ENCODE results near the gene RRP8.

RRP8 gene

GRCh38 chr11:6554828-6555706 is 48.3 kb downstream of the RRP8 start:
- TF ChIP-seq CTCF (IDR thresholded peaks at IDR 0.05; ENCODE audit: low read depth, low read length, missing control alignments) = no peak
- no peak for DNase-seq (ENCODE audit: low read depth)
- no peak overlapping the region for H3K4me3 ChIP-seq (ENCODE audit: low read depth, low read length)

- DNase-seq (ENCODE audit: low read depth) = no peak
- TF ChIP-seq CTCF (IDR thresholded peaks at IDR 0.05; ENCODE audit: low read depth, low read length, missing control alignments) = no peak
- H3K4me3 ChIP-seq (ENCODE audit: low read depth, low read length) = no peak overlapping the region
Observed at GRCh38 chr11:6553634-6554033, 49.8 kb downstream of the RRP8 start.

DNA sequence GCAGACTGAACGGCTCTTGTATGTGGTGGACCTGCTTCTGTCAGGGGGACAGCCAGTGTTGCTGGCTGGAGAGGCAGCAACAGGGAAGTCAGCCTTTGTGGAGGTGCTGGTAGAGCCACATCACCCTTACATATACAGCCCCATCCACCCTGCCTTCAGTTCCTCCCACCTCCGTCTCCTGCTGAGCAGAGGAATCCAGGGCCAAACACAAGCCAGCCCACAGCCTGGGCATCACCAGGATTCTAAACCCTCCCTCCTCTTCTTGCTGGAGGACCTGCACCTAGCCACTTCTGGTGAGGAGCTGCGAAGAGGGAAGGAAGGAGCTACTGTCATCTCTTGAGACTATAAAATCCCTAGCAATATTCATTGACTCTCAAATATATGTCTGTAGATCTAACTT is 54.8 kb downstream of the RRP8 start:
- DNase-seq (ENCODE audit: low read depth) = no peak
- TF ChIP-seq CTCF (IDR thresholded peaks at IDR 0.05; ENCODE audit: low read depth, low read length, missing control alignments) = no peak
- no peak overlapping the region for H3K4me3 ChIP-seq (ENCODE audit: low read depth, low read length)

GRCh38 chr11:6548121-6548520 is 55.3 kb downstream of the RRP8 start:
- H3K4me3 ChIP-seq (ENCODE audit: low read depth, low read length) = no peak overlapping the region
- no peak for TF ChIP-seq CTCF (IDR thresholded peaks at IDR 0.05; ENCODE audit: low read depth, low read length, missing control alignments)
- DNase-seq (ENCODE audit: low read depth) = no peak

- TF ChIP-seq CTCF (IDR thresholded peaks at IDR 0.05; ENCODE audit: low read depth, low read length, missing control alignments) = no peak
- H3K4me3 ChIP-seq (ENCODE audit: low read depth, low read length) = no peak overlapping the region
- no peak for DNase-seq (ENCODE audit: low read depth)
Observed at GRCh38 chr11:6547177-6547576, 56.2 kb downstream of the RRP8 start.

- no peak for TF ChIP-seq CTCF (IDR thresholded peaks at IDR 0.05; ENCODE audit: low read depth, low read length, missing control alignments)
- no peak overlapping the region for H3K4me3 ChIP-seq (ENCODE audit: low read depth, low read length)
- DNase-seq (ENCODE audit: low read depth) = no peak
Observed at GRCh38 chr11:6546735-6547134, 56.7 kb downstream of the RRP8 start.

Measured in GM12864 (cell line).